K562 (cell line): ENCODE results near the gene RDH16. TPM values are rescaled to one million over a fixed set of nuclear protein-coding genes. Genes with fewer than 3 reads are reported as not detected.
A peak's percentile ranks its signal among the peaks of the same experiment; 100 is the strongest.

ENCODE experiments used
- ARID3B ChIP-seq: fragments of 250-450 bp; sonication (Bioruptor Pico); IDR thresholded peaks from 2 replicates; pipeline ENCODE4 v1.4.0; 2020; ENCODE audit warnings: borderline replicate concordance
- CEBPG ChIP-seq, 3 experiments: fragments of 200-800 bp in 1 of 3; sonication (Bioruptor generic) in 1 of 3; sonication (generic) in 1 of 3; formaldehyde crosslinking in 1 of 3; IDR thresholded peaks in 2 of 3; conservative IDR thresholded peaks in 1 of 3; 2 replicates each; pipeline versions ENCODE4 v1.6.1 to v1.8.0; 2016 to 2022; ENCODE audit warnings: missing compliant biosample characterization in 2 of 3, missing genetic modification characterization in 2 of 3, mild to moderate bottlenecking in 1 of 3, missing genetic modification reagents in 1 of 3
- DDX20 ChIP-seq: fragments of 450-650 bp; IDR thresholded peaks from 2 replicates; pipeline ENCODE4 v1.6.1; 2016; ENCODE audit warnings: missing genetic modification characterization, low read depth, mild to moderate bottlenecking, missing compliant biosample characterization, moderate library complexity
- GATAD2B ChIP-seq: fragments of 450-650 bp; IDR thresholded peaks from 2 replicates; pipeline ENCODE4 v1.6.1; 2017; ENCODE audit warnings: mild to moderate bottlenecking, borderline replicate concordance
- HNRNPL ChIP-seq: fragments of 200-400 bp; formaldehyde crosslinking; IDR thresholded peaks from 2 replicates; pipeline ENCODE4 v1.6.1; 2017; ENCODE audit warnings: low read depth, mild to moderate bottlenecking, low read length
- JUND ChIP-seq, 2 experiments: IDR thresholded peaks; 2 replicates in 1 of 2; 3 replicates in 1 of 2; pipeline ENCODE4 v1.6.1; 2011; ENCODE audit warnings: borderline replicate concordance in 2 of 2, low read depth in 2 of 2, low read length in 2 of 2, improper control_type of control experiment in 1 of 2, missing biosample characterization in 1 of 2, missing genetic modification characterization in 1 of 2, missing genetic modification reagents in 1 of 2
- REST ChIP-seq, 2 experiments: fragments of 450-650 bp; formaldehyde crosslinking in 1 of 2; IDR thresholded peaks; 2 replicates each; pipeline versions ENCODE4 v1.4.0 to v1.6.1; 2014 to 2020; ENCODE audit warnings: mild to moderate bottlenecking in 2 of 2, borderline replicate concordance in 1 of 2, low read depth in 1 of 2
- SREBF2 ChIP-seq: sonication (generic); formaldehyde crosslinking; IDR thresholded peaks from 2 replicates; pipeline ENCODE4 v1.4.0; 2020; ENCODE audit warnings: mild to moderate bottlenecking, missing genetic modification reagents
- ZC3H11A ChIP-seq: IDR thresholded peaks from 2 replicates; pipeline ENCODE4 v1.6.1; 2012; ENCODE audit warnings: low read depth, low read length, improper control_type of control experiment
- ZNF217 ChIP-seq: sonication (generic); formaldehyde crosslinking; IDR thresholded peaks from 2 replicates; pipeline ENCODE4 v1.8.0; 2022; ENCODE audit warnings: mild to moderate bottlenecking, missing genetic modification reagents
- ZNF384 ChIP-seq: IDR thresholded peaks from 2 replicates; pipeline ENCODE4 v1.6.1; 2012; ENCODE audit warnings: low read depth, low read length, improper control_type of control experiment
- ZNF518B ChIP-seq: fragments of 250-450 bp; sonication (Bioruptor Pico); IDR thresholded peaks from 2 replicates; pipeline ENCODE4 v1.5.0; 2021; ENCODE audit warnings: mild to moderate bottlenecking, moderate library complexity
- polyA plus RNA-seq, 8 experiments: library from polyadenylated mRNA; depleted of rRNA in 4 of 8; stranded (reverse) in 5 of 8; unstranded in 3 of 8; fragments of >200 nt; fragmentation: Nextera tagmentation in 2 of 8; fragmentation: Illumina TruSeq in 1 of 8; extraction: Ambion mirVana in 2 of 8; extraction: Trizol in 1 of 8; gene quantifications; 2 replicates each; pipeline versions ENCODE4 v1.2.1 to v1.2.3, GENCODE V29; 2011 to 2014; ENCODE audit warnings: inconsistent platforms in 1 of 8, missing spikeins in 1 of 8
- total RNA-seq, 7 experiments: library from RNA; depleted of rRNA in 6 of 7; stranded (reverse); fragments of >200 nt in 6 of 7; fragmentation: Illumina TruSeq in 2 of 7; extraction: Trizol in 2 of 7; gene quantifications; 2 replicates each; pipeline versions ENCODE4 v1.2.1 to v1.2.3, GENCODE V29; 2011 to 2021; ENCODE audit warnings: low replicate concordance in 1 of 7

The RDH16 gene
- total and polyA plus RNA-seq, 9 of the 15 experiments (the other 6 are each of a cell fraction or from before 2014, with no cell fraction given) = 0.11 to 0.52 (median 0.22) TPM; not detected in 1

- TF ChIP-seq REST (IDR thresholded peaks at IDR 0.05; ENCODE audit: borderline replicate concordance) = peak; percentile 50; the same call in 1 of the 2 replicates
- TF ChIP-seq REST (CRISPR knock-in tag; IDR thresholded peaks at IDR 0.05; ENCODE audit: low read depth) = no peak
- TF ChIP-seq ZNF518B (CRISPR knock-in tag) = no peak
- peak; percentile 87 for TF ChIP-seq JUND (IDR thresholded peaks at IDR 0.05; ENCODE audit: borderline replicate concordance, low read depth, low read length)
- TF ChIP-seq JUND (tag; IDR thresholded peaks at IDR 0.05; ENCODE audit: borderline replicate concordance, low read depth, low read length) = peak; percentile 74; the same call in 1 of the 3 replicates
- no peak for TF ChIP-seq ARID3B (CRISPR knock-in tag)
- peak; percentile 95 for TF ChIP-seq GATAD2B
- TF ChIP-seq CEBPG (CRISPR knock-in tag; IDR thresholded peaks at IDR 0.05) = no peak
- TF ChIP-seq CEBPG (tag; conservative IDR thresholded peaks at IDR 0.05 in 1 of 2, IDR thresholded peaks at IDR 0.05 in 1 of 2) = peak; percentile 6 to 52; a peak in 1 of 4 replicates
- TF ChIP-seq DDX20 (tag) = no peak
- TF ChIP-seq ZC3H11A = no peak
- TF ChIP-seq SREBF2 (CRISPR knock-in tag) = no peak
- no peak for TF ChIP-seq HNRNPL
- TF ChIP-seq ZNF384 = no peak
- TF ChIP-seq ZNF217 (CRISPR knock-in tag) = no peak
Observed at GRCh38 chr12:56988207-56988739, 30.9 kb upstream of the RDH16 start (continued).
